Raji (cell line): Measurements from ENCODE around the gene GRID2.

Source experiments
- POLR2A ChIP-seq: IDR thresholded peaks from 2 replicates; pipeline ENCODE4 v1.6.1; 2011; ENCODE audit warnings: low read depth, low read length, control low read depth; ENCODE audit not compliant: insufficient read depth

GRID2 gene

GRCh38 chr4:93018806-93019205 is 715.0 kb downstream of the GRID2 start:
- TF ChIP-seq POLR2A: no peak

- TF ChIP-seq POLR2A: no peak
These were observed 726.0 kb downstream of the GRID2 start for GRCh38 chr4:93029769-93030168.

GRCh38 chr4:93030670-93031069 is 726.9 kb downstream of the GRID2 start:
- TF ChIP-seq POLR2A: no peak

GRCh38 chr4:93031431-93032098 is 727.8 kb downstream of the GRID2 start:
- TF ChIP-seq POLR2A: no peak

GRCh38 chr4:93042746-93043145 is 739.0 kb downstream of the GRID2 start:
- TF ChIP-seq POLR2A: no peak

- TF ChIP-seq POLR2A: no peak
These were observed 749.4 kb downstream of the GRID2 start for GRCh38 chr4:93053140-93053539.

- TF ChIP-seq POLR2A: no peak
These were observed 758.1 kb downstream of the GRID2 start for GRCh38 chr4:93061826-93062225.

GRCh38 chr4:93063325-93063724 is 759.6 kb downstream of the GRID2 start:
- TF ChIP-seq POLR2A: no peak

- no peak for TF ChIP-seq POLR2A
These were observed 762.0 kb downstream of the GRID2 start for GRCh38 chr4:93065790-93066189.

GRCh38 chr4:93066749-93067148 is 763.0 kb downstream of the GRID2 start:
- TF ChIP-seq POLR2A: no peak

- no peak for TF ChIP-seq POLR2A
These were observed 768.5 kb downstream of the GRID2 start for GRCh38 chr4:93072292-93072691.

- TF ChIP-seq POLR2A: no peak
These were observed 776.5 kb downstream of the GRID2 start for GRCh38 chr4:93080316-93080715.

- TF ChIP-seq POLR2A: no peak
These were observed 781.0 kb downstream of the GRID2 start for GRCh38 chr4:93084599-93085305.

- TF ChIP-seq POLR2A: no peak
These were observed 782.6 kb downstream of the GRID2 start for GRCh38 chr4:93086356-93086755.

GRCh38 chr4:93092765-93093164 is 789.0 kb downstream of the GRID2 start:
- TF ChIP-seq POLR2A: no peak

GRCh38 chr4:93103042-93103441 is 799.3 kb downstream of the GRID2 start:
- TF ChIP-seq POLR2A: no peak

- TF ChIP-seq POLR2A: no peak
These were observed 812.9 kb downstream of the GRID2 start for GRCh38 chr4:93116624-93117023.
